ENCODE measurements around the gene TRPV6. TPM values are rescaled to one million over a fixed set of nuclear protein-coding genes. Genes with fewer than 3 reads are reported as not detected.

The TRPV6 gene
- total and polyA plus RNA-seq, 7 donors: 0.19 to 0.60 TPM; not detected in 5

- Histone ChIP-seq H3K4me1 (no peaks in the 10 kb centered on the region), H3K27ac (no peak overlapping the region), H3K9me3 (no peaks in the 10 kb centered on the region), H3K4me3 (no peak overlapping the region), H3K27me3 (no peaks in the 10 kb centered on the region), H3K36me3 (no peaks in the 10 kb centered on the region)
- no peak for TF ChIP-seq POLR2A (IDR thresholded peaks at IDR 0.05)
- TF ChIP-seq CTCF (IDR thresholded peaks at IDR 0.05): no peak
- no peak for TF ChIP-seq POLR2AphosphoS5 (IDR thresholded peaks at IDR 0.05)
- no peak for TF ChIP-seq EP300 (IDR thresholded peaks at IDR 0.05)
- intact Hi-C loops (cut with DNase I): no loop called here
- WGBS, 2 donors: 10 to 57% methylated on average over 6 of the region's 6 CpGs
- DNase-seq: no peak
These were observed 9.5 kb upstream of the TRPV6 start for GRCh38 chr7:142894985-142895593.

GRCh38 chr7:142894112-142894984 is 8.8 kb upstream of the TRPV6 start:
- no peak for TF ChIP-seq CTCF (IDR thresholded peaks at IDR 0.05)
- no peak for TF ChIP-seq POLR2A (IDR thresholded peaks at IDR 0.05)
- TF ChIP-seq EP300 (IDR thresholded peaks at IDR 0.05): no peak
- TF ChIP-seq POLR2AphosphoS5 (IDR thresholded peaks at IDR 0.05): no peak
- no peak for DNase-seq
- H3K4me3 ChIP-seq: no peak overlapping the region
- H3K27me3 ChIP-seq: no peaks in the 10 kb centered on the region
- 73 to 78% methylated on average over 12 of the region's 12 CpGs for WGBS, 2 donors
- intact Hi-C loops (cut with DNase I): no loop called here
- no peak overlapping the region for H3K27ac ChIP-seq
- no peaks in the 10 kb centered on the region for H3K4me1 ChIP-seq
- H3K36me3 ChIP-seq: no peaks in the 10 kb centered on the region
- H3K9me3 ChIP-seq: no peaks in the 10 kb centered on the region

GRCh38 chr7:142892951-142893350 is 7.4 kb upstream of the TRPV6 start:
- Histone ChIP-seq H3K9me3 (no peaks in the 10 kb centered on the region), H3K27me3 (no peaks in the 10 kb centered on the region), H3K4me1 (no peaks in the 10 kb centered on the region), H3K4me3 (no peak overlapping the region), H3K27ac (no peak overlapping the region), H3K36me3 (no peaks in the 10 kb centered on the region)
- intact Hi-C loops (cut with DNase I): no loop called here
- no peak for DNase-seq
- TF ChIP-seq CTCF (IDR thresholded peaks at IDR 0.05): no peak
- TF ChIP-seq POLR2AphosphoS5 (IDR thresholded peaks at IDR 0.05): no peak
- TF ChIP-seq EP300 (IDR thresholded peaks at IDR 0.05): no peak
- TF ChIP-seq POLR2A (IDR thresholded peaks at IDR 0.05): no peak
- 85 to 89% methylated on average over 5 of the region's 5 CpGs for WGBS, 2 donors

DNA sequence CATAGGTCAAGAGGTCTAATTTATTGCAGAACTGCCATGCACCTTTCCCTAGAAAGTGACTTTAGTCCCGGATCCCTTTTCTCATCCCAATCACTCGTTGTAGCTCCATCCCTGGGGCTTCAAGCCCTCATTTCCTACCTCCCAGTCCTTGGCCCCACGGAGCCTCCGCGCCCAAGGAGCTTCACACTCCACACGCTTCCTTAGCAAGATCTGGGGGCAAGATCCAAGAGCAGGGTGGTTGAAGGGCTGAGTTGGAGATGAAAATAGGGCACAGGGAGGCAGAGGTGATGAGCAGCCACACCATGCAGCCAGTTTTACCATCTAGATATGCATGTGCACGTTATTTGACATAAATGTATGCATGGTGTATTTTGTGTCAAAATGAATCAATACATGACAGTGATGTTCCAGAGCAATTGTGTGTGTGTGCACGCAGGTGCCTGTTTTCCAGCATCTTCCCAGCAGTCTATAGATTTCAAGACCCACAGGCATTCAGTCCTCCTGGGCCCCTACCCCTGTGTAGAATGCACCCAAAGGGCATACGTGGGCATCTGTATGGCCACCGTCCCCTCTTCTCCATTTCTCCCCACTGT is 6.0 kb upstream of the TRPV6 start:
- intact Hi-C loops (cut with DNase I): no loop called here
- H3K27me3 ChIP-seq: no peaks in the 10 kb centered on the region
- H3K27ac ChIP-seq: no peak overlapping the region
- no peaks in the 10 kb centered on the region for H3K4me1 ChIP-seq
- no peaks in the 10 kb centered on the region for H3K36me3 ChIP-seq
- no peak for DNase-seq
- no peaks in the 10 kb centered on the region for H3K9me3 ChIP-seq
- TF ChIP-seq POLR2AphosphoS5 (IDR thresholded peaks at IDR 0.05) (no peak), POLR2A (IDR thresholded peaks at IDR 0.05) (no peak), EP300 (IDR thresholded peaks at IDR 0.05) (no peak), CTCF (IDR thresholded peaks at IDR 0.05) (no peak)
- no peak overlapping the region for H3K4me3 ChIP-seq
- WGBS, 2 donors: 86 to 89% methylated on average over 10 of the region's 10 CpGs

Data from sigmoid colon (tissue), 7 donors.